T-cell (primary cell): ENCODE data around the gene PRF1. TPM values are rescaled to one million over a fixed set of nuclear protein-coding genes. Genes with fewer than 3 reads are reported as not detected.
"Not testable (repeated sequence)": the region's sequence is repeated elsewhere in the genome, so short reads cannot be mapped to it uniquely, and the experiment has no call there.

ENCODE experiments used
- ATAC-seq, 4 experiments: fragments of 200-7000 bp in 3 of 4; fragments of 150-1000 bp in 1 of 4; cut with Tn5 transposase; replicated peaks in 1 of 4; 1 replicate in 3 of 4; 2 replicates in 1 of 4; pipeline ENCODE4 v1.10.0; 2021; ENCODE audit warnings: moderate library complexity in 3 of 4, mild to moderate bottlenecking in 2 of 4, moderate number of reproducible peaks in 1 of 4
- CTCF ChIA-PET, 2 donors: fragments of 300-600 bp; sonication (Branson Sonifier 250); formaldehyde crosslinking; loops; one replicate each; lab custom pipeline; 2022; ENCODE audit warnings: antibody characterized with exemption in 2 of 2; lab: Charles Lee
- POLR2A ChIA-PET, 2 donors: fragments of 300-600 bp; sonication (Branson Sonifier 250); formaldehyde crosslinking; loops; one replicate each; lab custom pipeline; 2022; ENCODE audit warnings: antibody characterized with exemption in 2 of 2; lab: Charles Lee
- DNase-seq, 35 experiments: peaks; one replicate each; pipeline versions ENCODE4 v3.0.0 to v3.0.0-alpha.2; 2013 to 2023
- H3K27ac ChIP-seq: one replicate; pipeline ENCODE4 v1.5.1; 2013; ENCODE audit warnings: low read length
- H3K27me3 ChIP-seq, 2 experiments: replicated peaks in 1 of 2; 1 replicate in 1 of 2; 2 replicates in 1 of 2; pipeline versions ENCODE4 v1.6.1 to v1.7.0; 2013; ENCODE audit warnings: low read length in 1 of 2, mixed read lengths in 1 of 2; ENCODE audit not compliant: control insufficient read depth in 2 of 2, insufficient read depth in 2 of 2; ENCODE audit errors: extremely low read depth in 1 of 2
- H3K36me3 ChIP-seq, 2 donors: 1 replicate in 1 of 2; 2 replicates in 1 of 2; pipeline versions ENCODE4 v1.6.1 to v1.7.0; 2013; ENCODE audit warnings: low read length in 1 of 2; ENCODE audit not compliant: control insufficient read depth in 2 of 2, insufficient read depth in 1 of 2; ENCODE audit errors: extremely low read depth in 1 of 2
- H3K4me1 ChIP-seq, 2 experiments: 1 replicate in 1 of 2; 2 replicates in 1 of 2; pipeline versions ENCODE4 v1.6.1 to v1.7.0; 2013; ENCODE audit warnings: low read length in 2 of 2, mixed read lengths in 1 of 2; ENCODE audit not compliant: insufficient read depth in 2 of 2, control insufficient read depth in 1 of 2; ENCODE audit errors: extremely low read depth in 1 of 2
- H3K4me3 ChIP-seq, 2 donors: 1 replicate in 1 of 2; 2 replicates in 1 of 2; pipeline versions ENCODE4 v1.5.1 to v1.7.0; 2013; ENCODE audit warnings: mild to moderate bottlenecking in 2 of 2, low read length in 1 of 2, moderate library complexity in 1 of 2; ENCODE audit not compliant: control insufficient read depth in 1 of 2; ENCODE audit errors: extremely low read depth in 1 of 2
- H3K9me3 ChIP-seq: 2 replicates; pipeline ENCODE4 v1.7.0; 2013
- H3K27ac Mint-ChIP-seq, 2 donors: one replicate each; pipeline ENCODE4 v1.8.0; 2020 to 2021; ENCODE audit warnings: mild to moderate bottlenecking in 2 of 2, mixed read lengths in 2 of 2
- H3K27me3 Mint-ChIP-seq, 2 donors: one replicate each; pipeline ENCODE4 v1.8.0; 2021 to 2022; ENCODE audit warnings: mixed read lengths in 2 of 2
- H3K36me3 Mint-ChIP-seq: one replicate; pipeline ENCODE4 v1.8.0; 2021; ENCODE audit warnings: mixed read lengths
- H3K4me1 Mint-ChIP-seq, 3 donors: one replicate each; pipeline ENCODE4 v1.8.0; 2020 to 2022; ENCODE audit warnings: mixed read lengths in 3 of 3, mild to moderate bottlenecking in 1 of 3
- H3K4me3 Mint-ChIP-seq, 3 donors: one replicate each; pipeline ENCODE4 v1.8.0; 2020 to 2022; ENCODE audit warnings: mild to moderate bottlenecking in 3 of 3, mixed read lengths in 3 of 3, moderate library complexity in 3 of 3
- H3K9me3 Mint-ChIP-seq, 3 donors: one replicate each; pipeline ENCODE4 v1.8.0; 2020 to 2022; ENCODE audit warnings: mixed read lengths in 3 of 3
- WGBS: methylation state at CpG from one replicate; pipeline ENCODE4 v1.1.5; 2013; ENCODE audit warnings: missing lambda C conversion rate; ENCODE audit not compliant: insufficient coverage; 5-methylcytosine and 5-hydroxymethylcytosine counted together
- total RNA-seq, 35 experiments: library from RNA in 6 of 35; stranded (reverse) in 6 of 35; fragments of 120-200 nt in 1 of 35; gene quantifications; one replicate each; pipeline versions ENCODE4 v1.2.1 to v1.2.4 and lab custom pipeline; 2013 to 2026

The PRF1 gene
- total RNA-seq, 5 donors from 2014 or later (not counting 1 experiment from before 2014, with no cell fraction given) = 32.6 to 146 (median 63.0) TPM

- H3K27ac Mint-ChIP-seq = no peak overlapping the region
- no peaks in the 10 kb centered on the region for H3K4me1 ChIP-seq
- DNase-seq (no peak), ATAC-seq (no peak)
- no peak overlapping the region for H3K27ac ChIP-seq
- 87% methylated on average over 3 of the region's 3 CpGs for WGBS
- no peaks in the 10 kb centered on the region for H3K9me3 ChIP-seq
- H3K27me3 Mint-ChIP-seq = peaks cover 0 to 11% of the 10 kb centered on the region in 2 donors
- H3K4me3 ChIP-seq = no peak overlapping the region
- POLR2A ChIA-PET = no interaction called here
- H3K9me3 Mint-ChIP-seq = peaks cover 8 to 34% (median 28%) of the 10 kb centered on the region in 3 donors
- H3K4me3 Mint-ChIP-seq = no peak overlapping the region
- peaks cover 11% of the 10 kb centered on the region for H3K36me3 Mint-ChIP-seq
- no peaks in the 10 kb centered on the region for H3K4me1 Mint-ChIP-seq
- CTCF ChIA-PET = interaction anchor here in 1 of 2 donors (0.5 kb wide), 1 partner anchor 280 kb away, joined by 3 read pairs; no protein-coding TSS in a partner anchor
- H3K27me3 ChIP-seq = peaks cover 0 to 15% of the 10 kb centered on the region in 2 experiments
- no peaks in the 10 kb centered on the region for H3K36me3 ChIP-seq
These were observed 44.5 kb upstream of the PRF1 start for GRCh38 chr10:70647086-70647485.

DNA sequence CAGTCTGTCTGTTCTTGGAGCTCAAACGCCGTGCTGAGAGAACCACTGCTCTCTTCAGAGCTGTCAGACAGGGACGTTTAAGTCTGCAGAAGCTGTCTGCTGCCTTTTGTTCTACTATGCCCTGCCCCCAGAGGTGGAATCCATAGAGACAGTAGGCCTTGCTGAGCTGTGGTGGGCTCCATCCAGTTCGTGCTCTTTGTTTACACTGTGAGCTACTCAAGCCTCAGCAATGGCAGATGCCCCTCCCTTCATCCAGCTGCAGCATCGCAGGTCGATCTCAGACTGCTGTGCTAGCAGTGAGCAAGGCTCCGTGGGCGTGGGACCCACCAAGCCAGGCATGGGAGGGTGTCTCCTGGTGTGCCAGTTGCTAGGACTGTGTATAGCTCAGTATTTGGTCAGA is 42.4 kb upstream of the PRF1 start:
- H3K4me1 Mint-ChIP-seq, ATAC-seq, POLR2A ChIA-PET, DNase-seq, H3K27ac ChIP-seq, H3K27ac Mint-ChIP-seq, H3K36me3 Mint-ChIP-seq, H3K4me3 Mint-ChIP-seq, H3K36me3 ChIP-seq, H3K4me3 ChIP-seq, H3K9me3 ChIP-seq, H3K4me1 ChIP-seq, CTCF ChIA-PET: not testable (repeated sequence)
- 100% methylated on average over 1 of the region's 8 CpGs for WGBS
- Mint-ChIP-seq H3K9me3 (peaks cover 3 to 17% (median 16%) of the 10 kb centered on the region in 3 donors), H3K27me3 (peaks cover 0 to 11% of the 10 kb centered on the region in 2 donors)
- H3K27me3 ChIP-seq = peaks cover 0 to 15% of the 10 kb centered on the region in 2 experiments

DNA sequence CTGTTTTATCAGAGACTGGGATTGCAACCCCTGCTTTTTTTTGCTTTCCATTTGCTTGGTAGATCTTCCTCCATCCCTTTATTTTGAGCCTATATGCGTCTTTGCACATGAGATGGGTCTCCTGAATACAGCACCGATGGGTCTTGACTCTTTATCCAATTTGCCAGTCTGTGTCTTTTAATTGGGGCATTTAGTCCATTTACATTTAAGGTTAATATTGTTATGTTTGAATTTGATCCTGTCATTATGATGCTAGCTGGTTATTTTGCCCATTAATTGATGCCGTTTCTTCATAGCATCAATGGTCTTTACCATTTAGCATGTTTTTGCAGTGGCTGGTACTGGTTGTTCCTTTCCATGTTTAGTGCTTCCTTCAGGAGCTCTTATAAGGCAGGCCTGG is 40.7 kb upstream of the PRF1 start:
- H3K9me3 ChIP-seq, H3K4me1 Mint-ChIP-seq, POLR2A ChIA-PET, H3K27ac ChIP-seq, ATAC-seq, H3K36me3 ChIP-seq, DNase-seq, CTCF ChIA-PET, H3K9me3 Mint-ChIP-seq, H3K4me3 ChIP-seq, H3K4me3 Mint-ChIP-seq, H3K27me3 Mint-ChIP-seq, H3K27ac Mint-ChIP-seq, H3K4me1 ChIP-seq, H3K36me3 Mint-ChIP-seq: not testable (repeated sequence)
- peaks cover 0 to 11% of the 10 kb centered on the region in 2 experiments for H3K27me3 ChIP-seq
- no CpG with 5 or more reads among the region's 3 CpGs for WGBS

- H3K4me3 Mint-ChIP-seq, H3K4me1 ChIP-seq, H3K9me3 ChIP-seq, H3K27me3 ChIP-seq, DNase-seq, H3K4me1 Mint-ChIP-seq, POLR2A ChIA-PET, H3K9me3 Mint-ChIP-seq, H3K27ac Mint-ChIP-seq, ATAC-seq, H3K36me3 Mint-ChIP-seq, H3K27ac ChIP-seq, H3K27me3 Mint-ChIP-seq, CTCF ChIA-PET, H3K36me3 ChIP-seq, H3K4me3 ChIP-seq: not testable (repeated sequence)
- WGBS = 83% methylated on average over 1 of the region's 7 CpGs
These were observed 37.3 kb upstream of the PRF1 start for GRCh38 chr10:70639640-70640383.

- H3K27me3 Mint-ChIP-seq, DNase-seq, H3K9me3 Mint-ChIP-seq, CTCF ChIA-PET, H3K27ac Mint-ChIP-seq, POLR2A ChIA-PET, H3K36me3 ChIP-seq, H3K36me3 Mint-ChIP-seq, ATAC-seq, H3K4me3 ChIP-seq, H3K4me1 ChIP-seq, H3K4me1 Mint-ChIP-seq, H3K27ac ChIP-seq, H3K4me3 Mint-ChIP-seq, H3K9me3 ChIP-seq: not testable (repeated sequence)
- H3K27me3 ChIP-seq = peaks cover 0 to 10% of the 10 kb centered on the region in 2 experiments
- WGBS = 99% methylated on average over 5 of the region's 5 CpGs
These were observed 32.0 kb upstream of the PRF1 start for GRCh38 chr10:70634515-70634914.

DNA sequence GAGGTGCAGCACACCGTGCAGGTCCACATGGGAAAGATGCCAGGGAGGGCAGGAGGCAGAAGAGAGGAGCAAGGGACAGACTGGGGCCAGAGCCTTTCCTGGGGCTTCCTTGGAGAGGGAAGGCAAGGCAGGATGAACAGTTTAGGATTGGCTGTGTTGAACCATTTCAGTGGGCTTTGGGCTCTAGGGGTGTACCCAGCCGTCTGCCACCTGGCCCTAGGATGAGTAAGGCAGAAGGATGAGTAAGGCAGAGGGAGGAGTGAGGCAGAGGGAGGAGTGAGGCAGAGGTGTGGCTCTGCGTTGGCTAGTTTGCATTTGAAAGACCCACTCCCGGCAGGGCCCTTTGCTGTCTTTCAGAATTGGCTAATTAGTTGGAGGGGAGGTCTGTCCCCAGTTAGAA is 31.5 kb upstream of the PRF1 start:
- 80% methylated on average over 4 of the region's 4 CpGs for WGBS
- H3K27ac Mint-ChIP-seq = no peak overlapping the region

More for the DNA sequence above, 31.5 kb upstream of the PRF1 start:
- H3K4me3 ChIP-seq = no peak overlapping the region
- no peaks in the 10 kb centered on the region for H3K36me3 Mint-ChIP-seq
- DNase-seq = no peak
- H3K9me3 Mint-ChIP-seq = peaks cover 4 to 8% (median 7%) of the 10 kb centered on the region in 3 donors
- H3K4me1 ChIP-seq = no peaks in the 10 kb centered on the region
- no peak overlapping the region for H3K4me3 Mint-ChIP-seq
- peaks cover 0 to 10% of the 10 kb centered on the region in 2 experiments for H3K27me3 ChIP-seq
- no peak for ATAC-seq
- no peak overlapping the region for H3K27ac ChIP-seq
- H3K27me3 Mint-ChIP-seq = peaks cover 0 to 3% of the 10 kb centered on the region in 2 donors
- H3K4me1 Mint-ChIP-seq = no peaks in the 10 kb centered on the region
- no peaks in the 10 kb centered on the region for H3K9me3 ChIP-seq
- CTCF ChIA-PET = no interaction called here
- no peaks in the 10 kb centered on the region for H3K36me3 ChIP-seq
- POLR2A ChIA-PET = no interaction called here
